Psoas muscle (tissue), 8 donors: ENCODE data around the gene GSC2. TPM values are rescaled to one million over a fixed set of nuclear protein-coding genes. Genes with fewer than 3 reads are reported as not detected.

Experiments
- ATAC-seq, 4 donors: fragments of 200-7000 bp; cut with Tn5 transposase; one replicate each; pipeline ENCODE4 v1.9.1; 2020; ENCODE audit warnings: moderate library complexity in 3 of 4, mild to moderate bottlenecking in 2 of 4
- DNase-seq, 2 donors: peaks; one replicate each; pipeline ENCODE4 v3.0.0-alpha.2; 2020
- H3K27ac ChIP-seq: fragments of 200-600 bp; one replicate; pipeline ENCODE4 v1.8.0; 2022
- H3K27me3 ChIP-seq, 3 donors: fragments of 200-600 bp in 1 of 3; one replicate each; pipeline versions ENCODE4 v1.6.1 to v1.8.0; 2013 to 2022; ENCODE audit warnings: low read length in 2 of 3, mild to moderate bottlenecking in 2 of 3, moderate library complexity in 1 of 3; ENCODE audit not compliant: insufficient read depth in 3 of 3
- H3K36me3 ChIP-seq, 2 donors: fragments of 200-600 bp in 1 of 2; one replicate each; pipeline versions ENCODE4 v1.6.1 to v1.8.0; 2013 to 2022; ENCODE audit warnings: low read depth in 1 of 2, mild to moderate bottlenecking in 1 of 2, moderate library complexity in 1 of 2; ENCODE audit not compliant: insufficient read depth in 1 of 2
- H3K4me1 ChIP-seq: fragments of 200-600 bp; one replicate; pipeline ENCODE4 v1.8.0; 2022
- H3K4me3 ChIP-seq: fragments of 200-600 bp; one replicate; pipeline ENCODE4 v1.8.0; 2022; ENCODE audit warnings: mild to moderate bottlenecking
- H3K9me3 ChIP-seq: fragments of 200-600 bp; one replicate; pipeline ENCODE4 v1.8.0; 2022
- WGBS, 3 donors: extraction: QIAGEN DNeasy Blood & Tissue Kit; methylation state at CpG; one replicate each; pipeline versions ENCODE4 v1.1.6 to v1.1.7; 2013; 5-methylcytosine and 5-hydroxymethylcytosine counted together
- intact Hi-C, 2 donors: fragments of 100-400 bp; cut with DNase I; formaldehyde crosslinking; loops; one replicate each; pipeline versions ENCODE4 v1.11.0 to v1.14.2; 2022
- polyA plus RNA-seq, 3 donors: library from polyadenylated mRNA; stranded (reverse); fragments of 200-250 nt; gene quantifications; one replicate each; pipeline ENCODE4 v1.2.3, GENCODE V29; 2013
- total RNA-seq, 4 donors: library from RNA; stranded (reverse); fragmentation: NEBNext Ultra II Directional in 2 of 4; extraction: Animal tissue kit (Norgen Biotek cat#: 25700) in 2 of 4; gene quantifications; one replicate each; pipeline versions ENCODE4 v1.2.1 to v1.2.4, GENCODE V29; 2021 to 2023
- TF ChIP-seq, protein P1 (sequence below): fragments of 200-600 bp; IDR thresholded peaks from one replicate; pipeline ENCODE4 v1.8.0; 2022; ENCODE audit warnings: antibody characterized with exemption
- donor health status: healthy with polysubstance abuse.
- donor health status: DM: no; HTN: no; CAD: no; lungs with moderate emphysema.
- donor health status: Bipolar disorder and iron deficiency.
- donor health status: healthy.
- donor health status: DM: yes; HTN: yes; CAD: no.
- donor health status: DM: no; HTN: no; CAD: no.
- donor health status: DM: no; HTN: no; CAD: no.
- donor health status: DM: yes; HTN: yes; CAD: no.

GSC2 gene
- total and polyA plus RNA-seq, 7 donors, result not detected

DNA sequence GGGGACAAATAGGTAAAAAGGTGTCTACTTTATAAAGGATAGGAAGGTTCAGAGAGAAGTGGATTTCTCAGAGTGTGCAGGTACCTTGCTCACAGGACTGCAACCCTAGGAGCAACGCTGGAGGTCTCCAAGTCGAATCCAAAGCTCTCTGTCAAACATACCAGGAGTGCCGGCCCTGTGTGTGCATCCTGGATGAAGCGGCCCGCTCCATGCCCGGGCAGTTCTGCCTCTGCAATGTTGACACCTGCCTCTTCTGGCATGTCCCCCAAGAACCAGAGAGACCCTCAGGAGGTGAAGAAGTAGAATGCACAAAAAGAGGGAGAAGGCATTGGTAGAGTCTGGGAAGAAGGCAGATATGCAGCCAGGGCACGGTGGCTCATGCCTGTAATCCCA lies 22.1 kb downstream of the GSC2 start:
- 82 to 91% (median 88%) methylated on average over 7 of the region's 7 CpGs for WGBS, 3 donors
- no peak for ATAC-seq
- TF ChIP-seq, protein P1, sequence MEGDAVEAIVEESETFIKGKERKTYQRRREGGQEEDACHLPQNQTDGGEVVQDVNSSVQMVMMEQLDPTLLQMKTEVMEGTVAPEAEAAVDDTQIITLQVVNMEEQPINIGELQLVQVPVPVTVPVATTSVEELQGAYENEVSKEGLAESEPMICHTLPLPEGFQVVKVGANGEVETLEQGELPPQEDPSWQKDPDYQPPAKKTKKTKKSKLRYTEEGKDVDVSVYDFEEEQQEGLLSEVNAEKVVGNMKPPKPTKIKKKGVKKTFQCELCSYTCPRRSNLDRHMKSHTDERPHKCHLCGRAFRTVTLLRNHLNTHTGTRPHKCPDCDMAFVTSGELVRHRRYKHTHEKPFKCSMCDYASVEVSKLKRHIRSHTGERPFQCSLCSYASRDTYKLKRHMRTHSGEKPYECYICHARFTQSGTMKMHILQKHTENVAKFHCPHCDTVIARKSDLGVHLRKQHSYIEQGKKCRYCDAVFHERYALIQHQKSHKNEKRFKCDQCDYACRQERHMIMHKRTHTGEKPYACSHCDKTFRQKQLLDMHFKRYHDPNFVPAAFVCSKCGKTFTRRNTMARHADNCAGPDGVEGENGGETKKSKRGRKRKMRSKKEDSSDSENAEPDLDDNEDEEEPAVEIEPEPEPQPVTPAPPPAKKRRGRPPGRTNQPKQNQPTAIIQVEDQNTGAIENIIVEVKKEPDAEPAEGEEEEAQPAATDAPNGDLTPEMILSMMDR, result no peak
- DNase-seq, result no peak
- Histone ChIP-seq H3K27me3 (no peaks in the 10 kb centered on the region), H3K4me3 (no peak overlapping the region), H3K36me3 (peaks cover 0 to 18% of the 10 kb centered on the region in 2 donors), H3K4me1 (peaks cover 3% of the 10 kb centered on the region), H3K9me3 (no peaks in the 10 kb centered on the region), H3K27ac (no peak overlapping the region)
- intact Hi-C loops, result no loop called here

GRCh38 chr22:19127329-19128008 lies 22.6 kb downstream of the GSC2 start:
- Histone ChIP-seq H3K36me3 (peaks cover 0 to 12% of the 10 kb centered on the region in 2 donors), H3K27ac (no peak overlapping the region), H3K9me3 (no peaks in the 10 kb centered on the region), H3K4me3 (no peak overlapping the region), H3K4me1 (peaks cover 6% of the 10 kb centered on the region), H3K27me3 (no peaks in the 10 kb centered on the region)
- WGBS, 3 donors, result 88 to 92% (median 91%) methylated on average over 16 of the region's 16 CpGs
- intact Hi-C loops, result no loop called here
- TF ChIP-seq, protein P1, result no peak
- ATAC-seq (no peak), DNase-seq (peak in 1 of 2 donors; percentile 39)

DNA sequence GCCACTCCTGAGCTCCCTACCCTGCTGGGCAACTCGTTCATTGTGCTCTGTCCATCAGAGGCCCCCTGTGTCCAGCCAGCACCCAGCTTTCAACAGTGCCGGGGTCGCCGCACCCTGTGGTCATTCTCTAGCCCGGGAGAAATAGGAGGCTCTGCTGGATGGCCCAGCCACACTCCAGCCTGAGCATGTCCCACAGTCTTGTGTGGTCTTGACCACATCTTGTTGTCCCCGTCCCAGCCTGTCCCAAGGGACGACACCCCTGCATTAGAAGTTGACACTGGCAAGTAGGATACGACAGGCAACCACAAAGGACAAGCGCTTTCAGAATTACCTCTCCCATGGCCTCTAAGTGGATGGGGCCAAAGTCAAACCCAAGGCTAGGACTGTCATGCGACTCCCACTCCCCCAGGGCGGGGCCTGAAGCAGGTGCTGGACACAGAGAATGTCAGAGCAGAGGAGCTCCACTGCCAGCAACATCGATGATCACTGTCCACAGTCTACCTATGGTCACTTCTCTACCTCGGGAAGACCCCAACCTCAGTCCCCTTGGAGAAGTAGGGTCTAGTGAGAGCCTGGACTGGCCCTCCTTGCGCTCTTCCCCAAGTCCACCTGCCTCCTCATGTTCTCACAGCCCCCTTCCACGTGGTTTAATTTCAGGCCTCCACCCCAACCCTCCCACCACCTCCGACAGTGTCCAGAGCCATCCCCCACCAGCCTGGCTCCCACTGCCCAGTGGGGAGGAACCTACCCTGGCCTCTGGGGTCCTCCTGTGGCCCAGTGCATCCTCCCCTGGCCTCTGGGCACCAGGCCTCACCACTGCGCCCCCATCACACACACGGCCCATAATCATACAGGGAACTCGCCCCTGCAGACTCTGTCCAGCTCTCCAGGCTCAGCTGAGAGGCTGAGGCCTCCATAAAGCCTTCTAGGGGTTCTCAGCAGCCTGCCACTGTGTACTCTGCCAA lies 23.5 kb downstream of the GSC2 start:
- peak in 1 of 2 donors; percentile 50 for DNase-seq
- H3K36me3 ChIP-seq, result peaks cover 0 to 4% of the 10 kb centered on the region in 2 donors
- H3K4me1 ChIP-seq, result peaks cover 6% of the 10 kb centered on the region
- WGBS, 3 donors, result 88 to 91% (median 89%) methylated on average over 19 of the region's 19 CpGs
- H3K27ac ChIP-seq, result no peak overlapping the region
- H3K4me3 ChIP-seq, result no peak overlapping the region
- ATAC-seq, result no peak
- no peaks in the 10 kb centered on the region for H3K9me3 ChIP-seq
- TF ChIP-seq, protein P1, result no peak
- intact Hi-C loops, result no loop called here
- H3K27me3 ChIP-seq, result no peaks in the 10 kb centered on the region

DNA sequence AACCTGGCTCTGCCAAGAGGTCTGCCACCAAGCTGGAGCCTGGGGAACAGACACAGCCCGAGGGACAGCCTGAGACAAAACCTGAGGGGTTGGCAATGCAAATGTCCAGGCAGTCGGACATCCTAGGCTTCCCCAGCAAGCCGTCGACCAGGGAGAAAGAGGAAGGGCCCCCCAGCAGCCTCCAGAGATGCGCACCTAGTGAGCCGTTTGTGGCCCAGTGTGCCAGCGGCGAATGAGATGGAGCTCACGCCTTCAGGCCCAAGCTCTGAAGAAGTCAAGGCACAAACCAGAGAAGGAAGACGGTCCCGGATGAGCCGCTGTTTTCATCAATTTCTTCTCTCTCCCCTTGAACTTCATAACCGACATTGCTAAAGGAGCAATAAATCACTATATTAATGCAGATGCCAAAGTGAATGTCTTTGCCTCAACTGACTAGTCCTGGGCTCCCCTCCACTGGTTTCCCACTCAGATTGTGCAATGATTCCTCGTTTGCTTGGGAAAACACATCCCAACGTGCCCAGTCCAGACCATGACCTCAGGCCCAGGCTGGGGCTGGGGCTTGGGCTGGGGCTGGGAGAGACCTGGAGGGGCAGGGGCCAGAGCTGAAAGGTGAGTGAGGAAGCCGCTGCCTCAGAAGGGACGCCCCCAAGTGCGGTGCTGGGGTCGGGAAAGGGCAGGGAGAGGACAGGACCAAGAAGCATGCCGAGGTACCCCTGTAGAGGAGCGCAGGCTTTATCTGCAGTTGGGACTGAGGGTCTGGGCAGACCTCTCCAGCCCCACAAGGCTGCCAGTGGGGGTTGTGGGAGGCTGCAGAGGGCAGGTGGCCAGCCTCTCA lies 24.4 kb downstream of the GSC2 start:
- Histone ChIP-seq H3K27me3 (no peaks in the 10 kb centered on the region), H3K4me1 (peaks cover 13% of the 10 kb centered on the region), H3K4me3 (no peak overlapping the region), H3K9me3 (no peaks in the 10 kb centered on the region), H3K27ac (no peak overlapping the region), H3K36me3 (no peaks in the 10 kb centered on the region)
- peak in 1 of 2 donors; percentile 46 for DNase-seq
- 84 to 89% (median 88%) methylated on average over 20 to 21 of the region's 21 CpGs for WGBS, 3 donors
- TF ChIP-seq, protein P1, result no peak
- intact Hi-C loops, result no loop called here
- no peak for ATAC-seq
